Loucy (cell line): ENCODE measurements around the gene NDUFAF8.

Source experiments
- H2AFZ ChIP-seq: fragments of 200-600 bp; sonication (generic); 2 replicates; pipeline ENCODE4 v1.6.0; 2016; ENCODE audit warnings: antibody characterized with exemption, mild to moderate bottlenecking, low read length, moderate library complexity
- H3F3A ChIP-seq: fragments of 200-600 bp; 2 replicates; pipeline ENCODE4 v1.6.0; 2016; ENCODE audit warnings: antibody characterized with exemption, low read depth, mild to moderate bottlenecking
- H3K27me3 ChIP-seq: fragments of 200-600 bp; sonication (generic); 2 replicates; pipeline ENCODE4 v1.6.1; 2014; ENCODE audit warnings: low read length, mild to moderate bottlenecking; ENCODE audit not compliant: insufficient read depth, poor library complexity, severe bottlenecking
- H3K36me3 ChIP-seq: fragments of 200-600 bp; sonication (generic); 2 replicates; pipeline ENCODE4 v1.6.1; 2016; ENCODE audit warnings: low read length; ENCODE audit not compliant: insufficient read depth
- H3K4me1 ChIP-seq: fragments of 200-600 bp; sonication (generic); 2 replicates; pipeline ENCODE4 v1.5.1; 2014; ENCODE audit warnings: low read length, mild to moderate bottlenecking; ENCODE audit not compliant: insufficient read depth, poor library complexity, severe bottlenecking
- H3K4me2 ChIP-seq: fragments of 200-600 bp; sonication (generic); 2 replicates; pipeline ENCODE4 v1.6.0; 2014; ENCODE audit warnings: antibody characterized with exemption, low read length, low read depth, mild to moderate bottlenecking; ENCODE audit not compliant: poor library complexity, severe bottlenecking
- H3K4me3 ChIP-seq: fragments of 200-600 bp; sonication (generic); 2 replicates; pipeline ENCODE4 v1.5.1; 2014; ENCODE audit warnings: low read length, mild to moderate bottlenecking, mixed read lengths; ENCODE audit not compliant: poor library complexity, severe bottlenecking
- H3K79me2 ChIP-seq: fragments of 200-600 bp; sonication (generic); 2 replicates; pipeline ENCODE4 v1.6.1; 2014; ENCODE audit warnings: low read length; ENCODE audit not compliant: insufficient read depth
- H3K9ac ChIP-seq: fragments of 200-600 bp; sonication (generic); 2 replicates; pipeline ENCODE4 v1.6.0; 2014; ENCODE audit warnings: mild to moderate bottlenecking, low read depth, low read length, moderate library complexity; ENCODE audit not compliant: poor library complexity, severe bottlenecking
- H3K9me2 ChIP-seq: fragments of 200-600 bp; sonication (generic); replicated peaks from 2 replicates; pipeline ENCODE4 v1.6.1; 2016; ENCODE audit warnings: low read depth, low read length, mixed read lengths
- H3K9me3 ChIP-seq: fragments of 200-600 bp; sonication (generic); 2 replicates; pipeline ENCODE4 v1.6.1; 2014; ENCODE audit warnings: mild to moderate bottlenecking, antibody characterized with exemption, low read length, low read depth; ENCODE audit not compliant: insufficient read depth
- H4K20me1 ChIP-seq: fragments of 200-600 bp; sonication (generic); 2 replicates; pipeline ENCODE4 v1.6.0; 2014; ENCODE audit warnings: antibody characterized with exemption, low read length, mild to moderate bottlenecking; ENCODE audit not compliant: insufficient read depth, poor library complexity, severe bottlenecking
- CTCF ChIP-seq: fragments of 200-600 bp; sonication (generic); conservative IDR thresholded peaks from 2 replicates; pipeline ENCODE4 v1.5.1; 2014; ENCODE audit warnings: mild to moderate bottlenecking, antibody characterized with exemption, low read length
- EZH2phosphoT487 ChIP-seq: fragments of 200-600 bp; IDR thresholded peaks from 2 replicates; pipeline ENCODE4 v1.6.1; 2018; ENCODE audit warnings: antibody characterized with exemption, mild to moderate bottlenecking, moderate library complexity, borderline replicate concordance

Gene NDUFAF8

GRCh38 chr17:81264640-81265039 is 25.5 kb downstream of the NDUFAF8 start:
- Histone ChIP-seq H3K4me1 (no peaks in the 10 kb centered on the region), H2AFZ (no peak overlapping the region), H3F3A (no peaks in the 10 kb centered on the region), H3K27me3 (no peaks in the 10 kb centered on the region), H3K9ac (no peak overlapping the region), H3K4me2 (no peak overlapping the region), H4K20me1 (no peaks in the 10 kb centered on the region), H3K4me3 (no peak overlapping the region), H3K79me2 (no peaks in the 10 kb centered on the region; the same call in 1 of the 2 replicates), H3K36me3 (peaks cover 40% of the 10 kb centered on the region; the same call in 1 of the 2 replicates), H3K9me2 (no peaks in the 10 kb centered on the region), H3K9me3 (no peaks in the 10 kb centered on the region)
- TF ChIP-seq CTCF = no peak
- TF ChIP-seq EZH2phosphoT487 = no peak

- Histone ChIP-seq H3K4me1 (peaks cover 7% of the 10 kb centered on the region), H3K27me3 (no peaks in the 10 kb centered on the region), H3K36me3 (peaks cover 40% of the 10 kb centered on the region; the same call in 1 of the 2 replicates), H3K9ac (no peak overlapping the region), H4K20me1 (no peaks in the 10 kb centered on the region), H3K4me3 (no peak overlapping the region), H3K9me3 (no peaks in the 10 kb centered on the region), H3K9me2 (no peaks in the 10 kb centered on the region), H3F3A (no peaks in the 10 kb centered on the region), H3K4me2 (no peak overlapping the region), H2AFZ (no peak overlapping the region), H3K79me2 (no peaks in the 10 kb centered on the region; the same call in 1 of the 2 replicates)
- no peak for TF ChIP-seq CTCF
Observed at GRCh38 chr17:81265576-81265975, 26.5 kb downstream of the NDUFAF8 start.

DNA sequence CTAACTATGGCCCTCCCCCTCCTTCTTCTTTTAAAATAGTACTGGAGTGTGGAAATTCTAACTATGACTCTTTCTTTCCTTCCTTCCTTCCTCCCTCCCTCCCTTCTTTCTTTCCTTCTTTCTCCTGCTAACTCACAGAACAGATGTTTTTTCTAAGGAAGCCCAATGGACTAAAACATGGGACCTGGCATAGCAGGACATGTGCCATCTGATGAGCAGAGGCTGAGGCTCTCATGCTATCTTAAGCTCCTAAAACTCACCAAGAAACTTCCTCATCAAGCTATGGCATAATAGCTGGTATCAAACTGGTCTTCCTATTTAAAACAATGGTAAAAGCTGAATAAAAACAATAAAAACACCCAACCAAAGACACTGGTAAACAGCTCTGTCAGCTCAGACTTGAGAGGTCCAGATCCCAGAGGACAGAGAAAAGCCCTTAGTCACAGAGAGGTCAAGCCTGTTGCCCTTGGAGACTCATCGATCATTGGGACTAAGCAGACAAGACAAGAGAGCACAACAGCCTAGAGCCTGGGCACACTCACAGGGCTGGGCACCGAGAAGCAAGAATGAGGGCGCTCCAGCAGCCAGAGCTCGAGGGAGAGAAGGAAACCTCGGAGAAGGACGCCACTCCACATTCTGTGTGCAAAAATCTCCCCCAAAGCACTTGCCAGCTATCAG is 28.4 kb downstream of the NDUFAF8 start:
- H2AFZ ChIP-seq = no peak overlapping the region
- no peak overlapping the region for H3K4me3 ChIP-seq
- TF ChIP-seq EZH2phosphoT487 (no peak), CTCF (no peak)
- H3K27me3 ChIP-seq = no peaks in the 10 kb centered on the region
- peaks cover 23% of the 10 kb centered on the region; the same call in 1 of the 2 replicates for H3K36me3 ChIP-seq
- H3K9me3 ChIP-seq = no peaks in the 10 kb centered on the region
- H3K9me2 ChIP-seq = no peaks in the 10 kb centered on the region
- H3K79me2 ChIP-seq = no peaks in the 10 kb centered on the region; the same call in 1 of the 2 replicates
- H3K9ac ChIP-seq = no peak overlapping the region
- no peaks in the 10 kb centered on the region for H4K20me1 ChIP-seq
- H3K4me1 ChIP-seq = peaks cover 17% of the 10 kb centered on the region
- no peak overlapping the region for H3K4me2 ChIP-seq
- no peaks in the 10 kb centered on the region for H3F3A ChIP-seq
